ENCODE results near the gene METTL5.
"Not testable (repeated sequence)": the region's sequence is repeated elsewhere in the genome, so short reads cannot be mapped to it uniquely, and the experiment has no call there.

Gene METTL5

GRCh38 chr2:169828141-169828811 is 3.6 kb upstream of the METTL5 start:
- peak; percentile 45 for DNase-seq

GRCh38 chr2:169827272-169828140 is 2.8 kb upstream of the METTL5 start, which contains the start of gene UBR3:
UBR3 (plus strand) TSS chr2:169827454; CDS start chr2:169827508, 54 bp downstream.
- DNase-seq, result peak; percentile 93

GRCh38 chr2:169823996-169824372 is 721 bp downstream of the METTL5 start:
- DNase-seq, result no peak

- no peak for DNase-seq
These were observed 1.8 kb downstream of the METTL5 start for GRCh38 chr2:169822785-169823392.

GRCh38 chr2:169822036-169822435 is 2.7 kb downstream of the METTL5 start:
- no peak for DNase-seq

GRCh38 chr2:169820101-169820500 is 4.6 kb downstream of the METTL5 start:
- DNase-seq, result not testable (repeated sequence)

GRCh38 chr2:169819106-169819505 is 5.6 kb downstream of the METTL5 start:
- DNase-seq, result no peak

- DNase-seq, result no peak
These were observed 6.5 kb downstream of the METTL5 start for GRCh38 chr2:169818241-169818640.

GRCh38 chr2:169817369-169817768 is 7.3 kb downstream of the METTL5 start:
- DNase-seq, result not testable (repeated sequence)

GRCh38 chr2:169816961-169817360 is 7.7 kb downstream of the METTL5 start:
- not testable (repeated sequence) for DNase-seq

GRCh38 chr2:169815849-169816248 is 8.9 kb downstream of the METTL5 start:
- DNase-seq, result no peak

GRCh38 chr2:169808221-169808620 is 16.5 kb downstream of the METTL5 start:
- no peak for DNase-seq

- no peak for DNase-seq
These were observed 18.1 kb downstream of the METTL5 start for GRCh38 chr2:169806586-169806985.

GRCh38 chr2:169803480-169803879 is 21.2 kb downstream of the METTL5 start:
- no peak for DNase-seq

GRCh38 chr2:169798718-169799592 is 25.8 kb downstream of the METTL5 start, which contains the start of gene SSB:
SSB (plus strand) TSS chr2:169798871; CDS start chr2:169800961, 2,090 bp downstream.
- peak; percentile 93 for DNase-seq

GRCh38 chr2:169798397-169798717 is 26.3 kb downstream of the METTL5 start:
- DNase-seq, result no peak

GRCh38 chr2:169797601-169798000 is 27.1 kb downstream of the METTL5 start:
- no peak for DNase-seq

- no peak for DNase-seq
These were observed 28.3 kb downstream of the METTL5 start for GRCh38 chr2:169796441-169796840.

- no peak for DNase-seq
These were observed 29.5 kb downstream of the METTL5 start for GRCh38 chr2:169795181-169795580.

- DNase-seq, result no peak
These were observed 34.1 kb downstream of the METTL5 start for GRCh38 chr2:169790581-169790980.

- DNase-seq, result no peak
These were observed 42.2 kb downstream of the METTL5 start for GRCh38 chr2:169782513-169782912.

GRCh38 chr2:169781249-169782013 is 43.3 kb downstream of the METTL5 start:
- DNase-seq, result no peak
